Measurements from ENCODE around the gene CCDC112.

DNA sequence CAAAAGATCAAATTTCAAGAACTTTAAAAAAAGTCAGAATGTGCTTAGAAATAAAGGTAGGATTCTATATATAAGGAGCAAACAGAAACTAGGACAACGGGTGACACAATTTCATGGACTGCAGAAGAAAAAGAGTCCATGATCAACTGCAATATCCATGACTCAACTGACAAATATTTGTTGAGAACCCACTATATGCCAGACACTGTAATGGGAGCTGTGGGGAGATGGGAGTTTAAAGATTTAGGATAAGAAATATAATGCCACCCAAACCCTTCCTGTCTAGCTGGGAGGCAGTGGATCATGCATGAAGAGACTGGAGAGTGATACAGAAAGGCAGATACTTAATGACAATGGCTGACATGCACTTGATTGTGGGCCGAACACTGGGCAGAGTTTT, 27.6 kb upstream of the CCDC112 start:
- no peak for TF ChIP-seq KDM5A (IDR thresholded peaks at IDR 0.05)
- TF ChIP-seq, protein P1, sequence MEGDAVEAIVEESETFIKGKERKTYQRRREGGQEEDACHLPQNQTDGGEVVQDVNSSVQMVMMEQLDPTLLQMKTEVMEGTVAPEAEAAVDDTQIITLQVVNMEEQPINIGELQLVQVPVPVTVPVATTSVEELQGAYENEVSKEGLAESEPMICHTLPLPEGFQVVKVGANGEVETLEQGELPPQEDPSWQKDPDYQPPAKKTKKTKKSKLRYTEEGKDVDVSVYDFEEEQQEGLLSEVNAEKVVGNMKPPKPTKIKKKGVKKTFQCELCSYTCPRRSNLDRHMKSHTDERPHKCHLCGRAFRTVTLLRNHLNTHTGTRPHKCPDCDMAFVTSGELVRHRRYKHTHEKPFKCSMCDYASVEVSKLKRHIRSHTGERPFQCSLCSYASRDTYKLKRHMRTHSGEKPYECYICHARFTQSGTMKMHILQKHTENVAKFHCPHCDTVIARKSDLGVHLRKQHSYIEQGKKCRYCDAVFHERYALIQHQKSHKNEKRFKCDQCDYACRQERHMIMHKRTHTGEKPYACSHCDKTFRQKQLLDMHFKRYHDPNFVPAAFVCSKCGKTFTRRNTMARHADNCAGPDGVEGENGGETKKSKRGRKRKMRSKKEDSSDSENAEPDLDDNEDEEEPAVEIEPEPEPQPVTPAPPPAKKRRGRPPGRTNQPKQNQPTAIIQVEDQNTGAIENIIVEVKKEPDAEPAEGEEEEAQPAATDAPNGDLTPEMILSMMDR (IDR thresholded peaks at IDR 0.05) = no peak
- no peak for TF ChIP-seq EP300 (IDR thresholded peaks at IDR 0.05)

Data from A549 (cell line).